IMR-90 (cell line): ENCODE data around the gene FBLIM1. TPM values are rescaled to one million over a fixed set of nuclear protein-coding genes. Genes with fewer than 3 reads are reported as not detected.

ENCODE experiments used
- ATAC-seq: fragments of 200-7000 bp; cut with Tn5 transposase; 2 replicates; pipeline ENCODE4 v1.9.1; 2020; ENCODE audit warnings: low read depth, mild to moderate bottlenecking, moderate library complexity
- BruUV-seq: library from RNA; stranded (reverse); fragments of 400-500 nt; replicated peaks from 2 replicates; lab custom pipeline; 2021; lab: Mats Ljungman, UMichigan
- CTCF ChIA-PET: fragments of 300-600 bp; formaldehyde crosslinking; extraction: SDS; loops from one replicate; lab custom pipeline; 2021; ENCODE audit warnings: antibody characterized with exemption; lab: Yijun Ruan, JAX
- POLR2A ChIA-PET: fragments of 300-600 bp; sonication (Branson Sonifier 250); formaldehyde crosslinking; loops from one replicate; lab custom pipeline; 2022; ENCODE audit warnings: antibody characterized with exemption; ENCODE audit not compliant: unreplicated experiment; lab: Charles Lee
- DNase-seq: peaks from one replicate; pipeline ENCODE4 v3.0.0; 2013
- H2AFZ ChIP-seq: replicated peaks from 2 replicates; pipeline ENCODE3; 2013; ENCODE audit warnings: low read length, mild to moderate bottlenecking; ENCODE audit not compliant: poor library complexity
- H2AK5ac ChIP-seq: 2 replicates; pipeline ENCODE4 v1.6.1; 2013; ENCODE audit warnings: low read depth, low read length, inconsistent platforms
- H2AK9ac ChIP-seq: replicated peaks from 2 replicates; pipeline ENCODE3; 2013; ENCODE audit warnings: mild to moderate bottlenecking, low read depth, low read length, moderate library complexity; ENCODE audit not compliant: poor library complexity
- H2BK120ac ChIP-seq: 2 replicates; pipeline ENCODE4 v1.6.1; 2013; ENCODE audit warnings: low read depth, low read length, inconsistent platforms
- H2BK15ac ChIP-seq: 3 replicates; pipeline ENCODE4 v1.6.1; 2013; ENCODE audit warnings: low read depth, low read length, inconsistent platforms
- H2BK20ac ChIP-seq: 2 replicates; pipeline ENCODE4 v1.6.1; 2013; ENCODE audit warnings: low read depth, mild to moderate bottlenecking, inconsistent platforms, low read length, moderate library complexity
- H2BK5ac ChIP-seq: 2 replicates; pipeline ENCODE4 v1.6.1; 2013; ENCODE audit warnings: mild to moderate bottlenecking, low read depth, low read length, inconsistent platforms; ENCODE audit not compliant: poor library complexity, severe bottlenecking
- H3K14ac ChIP-seq: replicated peaks from 2 replicates; pipeline ENCODE4 v1.6.1; 2013; ENCODE audit warnings: low read depth, low read length, inconsistent platforms
- H3K18ac ChIP-seq: 2 replicates; pipeline ENCODE4 v1.6.1; 2013; ENCODE audit warnings: low read depth, low read length, control low read depth
- H3K23ac ChIP-seq: 2 replicates; pipeline ENCODE4 v1.6.1; 2013; ENCODE audit warnings: low read depth, low read length, inconsistent platforms
- H3K27ac ChIP-seq: 2 replicates; pipeline ENCODE4 v1.5.1; 2013; ENCODE audit warnings: mild to moderate bottlenecking, control low read depth, low read length; ENCODE audit not compliant: insufficient read depth
- H3K27me3 ChIP-seq: 2 replicates; pipeline ENCODE4 v1.6.1; 2013; ENCODE audit warnings: low read length; ENCODE audit not compliant: control insufficient read depth, insufficient read depth
- H3K36me3 ChIP-seq: 2 replicates; pipeline ENCODE4 v1.6.1; 2013; ENCODE audit warnings: low read length, mixed read lengths; ENCODE audit not compliant: control insufficient read depth, insufficient read depth
- H3K4ac ChIP-seq: 2 replicates; pipeline ENCODE4 v1.6.1; 2013; ENCODE audit warnings: low read depth, low read length, inconsistent platforms
- H3K4me1 ChIP-seq: 2 replicates; pipeline ENCODE4 v1.6.1; 2013; ENCODE audit warnings: low read length, mixed read lengths; ENCODE audit not compliant: control insufficient read depth, insufficient read depth
- H3K4me2 ChIP-seq: 2 replicates; pipeline ENCODE4 v1.6.1; 2013; ENCODE audit warnings: low read depth, mild to moderate bottlenecking, control low read depth, low read length, moderate library complexity
- H3K4me3 ChIP-seq: 2 replicates; pipeline ENCODE4 v1.5.1; 2013; ENCODE audit warnings: low read depth, mild to moderate bottlenecking, control low read depth, low read length, moderate library complexity; ENCODE audit not compliant: insufficient read depth
- H3K56ac ChIP-seq: 2 replicates; pipeline ENCODE4 v1.6.1; 2013; ENCODE audit warnings: low read length, inconsistent platforms; ENCODE audit not compliant: insufficient read depth; ENCODE audit errors: extremely low read depth
- H3K79me1 ChIP-seq, 2 experiments: 2 replicates each; pipeline ENCODE4 v1.6.1; 2013; ENCODE audit warnings: low read length in 2 of 2, inconsistent platforms in 1 of 2, low read depth in 1 of 2
- H3K9ac ChIP-seq: 2 replicates; pipeline ENCODE4 v1.6.1; 2013; ENCODE audit warnings: low read depth, low read length, control low read depth
- H3K9me1 ChIP-seq: 2 replicates; pipeline ENCODE4 v1.6.1; 2013; ENCODE audit warnings: low read length, inconsistent platforms; ENCODE audit not compliant: insufficient read depth
- H3K9me3 ChIP-seq: 2 replicates; pipeline ENCODE4 v1.6.1; 2013; ENCODE audit warnings: low read length; ENCODE audit not compliant: control insufficient read depth, insufficient read depth
- H4K20me1 ChIP-seq: 2 replicates; pipeline ENCODE4 v1.6.1; 2013; ENCODE audit warnings: low read length, inconsistent platforms; ENCODE audit not compliant: insufficient read depth
- H4K5ac ChIP-seq: 2 replicates; pipeline ENCODE4 v1.6.1; 2013; ENCODE audit warnings: mild to moderate bottlenecking, low read depth, low read length, control low read depth
- H4K8ac ChIP-seq, 2 experiments: 2 replicates each; pipeline ENCODE4 v1.6.1; 2013; ENCODE audit warnings: low read depth in 2 of 2, low read length in 2 of 2, control low read depth in 1 of 2, inconsistent platforms in 1 of 2
- H4K91ac ChIP-seq: 2 replicates; pipeline ENCODE4 v1.6.1; 2013; ENCODE audit warnings: low read depth, low read length, inconsistent platforms; ENCODE audit not compliant: insufficient read depth
- ELK1 ChIP-seq: fragments of 150-350 bp; IDR thresholded peaks from 2 replicates; pipeline ENCODE4 v1.6.1; 2016; ENCODE audit warnings: low read depth, mild to moderate bottlenecking, low read length, moderate library complexity, borderline replicate concordance
- MAZ ChIP-seq: IDR thresholded peaks from 2 replicates; pipeline ENCODE4 v1.6.1; 2012; ENCODE audit warnings: low read depth, mild to moderate bottlenecking, low read length, improper control_type of control experiment, moderate library complexity, borderline replicate concordance
- MXI1 ChIP-seq: IDR thresholded peaks from 2 replicates; pipeline ENCODE4 v1.6.1; 2012; ENCODE audit warnings: low read depth, mild to moderate bottlenecking, low read length, moderate library complexity, borderline replicate concordance
- WGBS, 2 experiments: methylation state at CpG; one replicate each; pipeline versions ENCODE4 v1.1.5 to v1.1.7; 2013; ENCODE audit warnings: missing lambda C conversion rate in 2 of 2; ENCODE audit not compliant: insufficient read length in 1 of 2; ENCODE audit errors: extremely low coverage in 2 of 2; 5-methylcytosine and 5-hydroxymethylcytosine counted together
- dilution Hi-C: fragments of 300-500 bp; cut with HindIII; formaldehyde crosslinking; loops from one replicate; pipeline ENCODE4 v1.14.3; 2018; ENCODE audit warnings: low sequenced_read_pairs; ENCODE audit not compliant: unreplicated experiment
- in situ Hi-C: fragments of 300-500 bp; cut with MboI; formaldehyde crosslinking; loops from 3 replicates; pipeline ENCODE4 v1.14.3; 2019; ENCODE audit warnings: low sequenced_read_pairs, inconsistent platforms, mixed read lengths
- intact Hi-C: fragments of 100-400 bp; cut with micrococcal nuclease; formaldehyde crosslinking; loops from 2 replicates; pipeline ENCODE4 v1.10.0; 2022
- polyA plus RNA-seq, 3 experiments: library from polyadenylated mRNA; depleted of rRNA; stranded (reverse); fragments of >200 nt; gene quantifications; 2 replicates each; pipeline ENCODE4 v1.2.3, GENCODE V29; 2012; ENCODE audit warnings: low replicate concordance in 1 of 3
- total RNA-seq: library from RNA; depleted of rRNA; stranded (reverse); fragments of >200 nt; gene quantifications from 2 replicates; pipeline ENCODE4 v1.2.3, GENCODE V29; 2012

FBLIM1 gene
- total and polyA plus RNA-seq, 2 of the 4 experiments (the other 2 are of a cell fraction): 52.2 to 140 TPM

DNA sequence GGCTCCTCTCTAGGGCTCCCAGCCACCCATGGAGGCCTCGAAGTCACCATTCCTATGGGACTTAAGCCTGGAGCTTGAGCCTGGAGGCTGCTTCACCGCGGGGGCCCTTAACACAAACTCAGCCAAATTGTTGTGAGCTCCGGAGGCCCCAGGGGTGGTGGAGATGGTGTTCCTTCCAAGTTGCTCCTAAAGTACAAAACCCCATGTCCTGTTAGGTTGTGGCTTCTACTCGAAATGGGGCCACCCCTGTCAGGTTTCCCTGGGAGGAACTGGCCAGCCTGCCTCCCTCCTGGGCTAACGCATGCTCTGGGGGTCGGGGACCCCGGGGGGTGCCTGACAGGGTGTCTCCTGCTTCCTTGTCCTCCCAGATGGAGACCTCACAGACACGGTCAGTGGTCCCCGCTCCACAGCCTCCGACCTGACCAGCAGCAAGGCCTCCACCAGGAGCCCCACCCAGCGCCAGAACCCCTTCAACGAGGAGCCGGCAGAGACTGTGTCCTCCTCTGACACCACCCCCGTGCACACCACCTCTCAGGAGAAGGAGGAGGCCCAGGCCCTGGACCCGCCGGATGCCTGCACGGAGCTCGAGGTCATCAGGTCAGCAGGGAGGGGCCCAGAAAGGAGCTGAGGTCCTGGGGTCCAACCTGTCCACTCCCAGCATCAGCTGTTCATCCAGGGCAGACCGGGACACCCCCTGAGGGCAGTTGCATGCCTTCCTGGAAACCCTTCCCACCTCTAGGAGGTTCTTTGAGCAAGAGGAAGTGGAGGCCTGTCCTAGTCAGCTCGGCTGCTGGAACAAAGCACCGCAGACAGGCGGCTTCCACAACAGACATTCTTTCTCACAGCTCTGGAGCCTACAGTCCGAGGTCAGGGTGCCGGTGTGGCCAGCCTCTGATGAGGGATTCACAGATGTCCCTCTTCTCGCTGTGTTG, 33.4 kb upstream of the FBLIM1 start:
- no peak for ATAC-seq
- intact Hi-C loops: no loop called here
- no peaks in the 10 kb centered on the region for H3K4me1 ChIP-seq
- DNase-seq: no peak
- H2AFZ ChIP-seq: no peak overlapping the region
- no peak overlapping the region for H3K27ac ChIP-seq
- H3K9me1 ChIP-seq: no peaks in the 10 kb centered on the region
- no TSS peak for BruUV-seq
- no peak overlapping the region for H4K8ac ChIP-seq
- H3K79me1 ChIP-seq: peaks cover 3 to 10% of the 10 kb centered on the region in 2 experiments; a peak in 2 of 4 replicates
- H4K91ac ChIP-seq: no peak overlapping the region
- in situ Hi-C loops: no loop called here
- dilution Hi-C loops: no loop called here
- H3K9me3 ChIP-seq: no peaks in the 10 kb centered on the region
- H2AK5ac ChIP-seq: no peak overlapping the region
- no peak overlapping the region for H3K4me3 ChIP-seq
- no peak overlapping the region for H3K14ac ChIP-seq
- H4K20me1 ChIP-seq: no peaks in the 10 kb centered on the region
- no peak overlapping the region for H2BK120ac ChIP-seq
- H2BK20ac ChIP-seq: no peak overlapping the region
- H2AK9ac ChIP-seq: no peak overlapping the region
- H2BK5ac ChIP-seq: no peak overlapping the region
- 93% methylated on average over 4 of the region's 26 CpGs; no CpG with 5 or more reads in 1 of the 2 experiments for WGBS, 2 experiments
- CTCF ChIA-PET: no interaction called here
- H3K36me3 ChIP-seq: peaks cover 75% of the 10 kb centered on the region
- TF ChIP-seq ELK1 (no peak), MAZ (no peak), MXI1 (no peak)
- H2BK15ac ChIP-seq: no peak overlapping the region
- POLR2A ChIA-PET: no interaction called here
- H3K18ac ChIP-seq: no peak overlapping the region
- no peak overlapping the region for H4K5ac ChIP-seq
- H3K27me3 ChIP-seq: no peaks in the 10 kb centered on the region
- no peak overlapping the region for H3K4me2 ChIP-seq
- no peak overlapping the region for H3K4ac ChIP-seq
- H3K56ac ChIP-seq: no peak overlapping the region
- no peak overlapping the region for H3K9ac ChIP-seq
- H3K23ac ChIP-seq: no peak overlapping the region
